Kidney (tissue), 14 donors: ENCODE measurements around the gene TMEM182. TPM values are rescaled to one million over a fixed set of nuclear protein-coding genes. Genes with fewer than 3 reads are reported as not detected.

Experiments used
- DNase-seq, 5 donors: peaks; one replicate each; pipeline ENCODE4 v3.0.0-alpha.2; 2013 to 2020
- FAIRE-seq: peaks from 2 replicates; lab custom pipeline; 2012; peaks lifted over from hg19 to GRCh38; lab: Jason Lieb, UNC
- H3K27ac ChIP-seq, 2 donors: one replicate each; pipeline ENCODE4 v1.7.0; 2013; ENCODE audit warnings: low read depth in 2 of 2, low read length in 2 of 2, inconsistent platforms in 1 of 2
- H3K27me3 ChIP-seq: one replicate; pipeline ENCODE4 v1.7.1; 2013; ENCODE audit warnings: low read length, inconsistent platforms; ENCODE audit not compliant: control insufficient read depth, insufficient read depth
- H3K36me3 ChIP-seq, 3 donors: one replicate each; pipeline versions ENCODE4 v1.7.0 to v1.7.1; 2013; ENCODE audit warnings: low read length in 3 of 3, control low read depth in 1 of 3, inconsistent platforms in 1 of 3; ENCODE audit not compliant: insufficient read depth in 3 of 3, control insufficient read depth in 2 of 3
- H3K4me1 ChIP-seq, 3 donors: one replicate each; pipeline versions ENCODE4 v1.7.0 to v1.7.1; 2013; ENCODE audit warnings: low read length in 3 of 3, inconsistent platforms in 1 of 3, low read depth in 1 of 3; ENCODE audit not compliant: control insufficient read depth in 2 of 3, insufficient read depth in 2 of 3
- H3K4me3 ChIP-seq, 3 donors: one replicate each; pipeline versions ENCODE4 v1.7.0 to v1.8.1; 2013; ENCODE audit warnings: low read length in 3 of 3, control low read depth in 1 of 3, inconsistent platforms in 1 of 3
- H3K9ac ChIP-seq, 3 donors: one replicate each; pipeline versions ENCODE4 v1.7.0 to v1.7.1; 2013; ENCODE audit warnings: low read length in 3 of 3, control low read depth in 1 of 3, inconsistent platforms in 1 of 3
- H3K9me3 ChIP-seq, 3 donors: one replicate each; pipeline versions ENCODE4 v1.7.0 to v1.7.1; 2013; ENCODE audit warnings: low read length in 3 of 3, control low read depth in 1 of 3, inconsistent platforms in 1 of 3; ENCODE audit not compliant: control insufficient read depth in 2 of 3, insufficient read depth in 1 of 3
- intact Hi-C: fragments of 100-400 bp; cut with DNase I; formaldehyde crosslinking; loops from one replicate; pipeline ENCODE4 v1.11.1; 2022
- polyA plus RNA-seq: library from polyadenylated mRNA; stranded (reverse); fragments of 350-450 nt; fragmentation: Illumina TruSeq; extraction: RNeasy Lipid Tissue Mini Kit (QIAGEN cat#74804); gene quantifications from one replicate; pipeline ENCODE4 v1.2.3, GENCODE V29; 2014; ENCODE audit warnings: low read depth, low replicate concordance; ENCODE audit not compliant: insufficient read depth
- total RNA-seq: library from RNA; stranded (reverse); fragmentation: NEBNext Ultra II Directional; extraction: Animal tissue kit (Norgen Biotek cat#: 25700); gene quantifications from one replicate; pipeline ENCODE4 v1.2.1, GENCODE V29; 2021
- TF ChIP-seq, protein P1 (sequence below): IDR thresholded peaks from 3 replicates; pipeline ENCODE4 v1.5.1; 2012; ENCODE audit warnings: mild to moderate bottlenecking, moderate library complexity, borderline replicate concordance; ENCODE audit not compliant: insufficient read depth; ENCODE audit errors: extremely low read depth
- donor health status: control.
- donor health status: control.
- donor health status: control.
- donor health status: control.
- donor health status: control.
- donor health status: DM: yes; HTN: yes; CAD: no.
- donor health status: Normal renal cell carcinoma (clear cell type).

TMEM182 gene
- total and polyA plus RNA-seq, 2 donors from 2014 or later: 4.2 to 6.5 TPM

- Histone ChIP-seq H3K9ac (no peak overlapping the region), H3K4me1 (no peaks in the 10 kb centered on the region), H3K27ac (no peak overlapping the region), H3K27me3 (no peaks in the 10 kb centered on the region), H3K9me3 (no peaks in the 10 kb centered on the region), H3K36me3 (peaks cover 2 to 21% (median 16%) of the 10 kb centered on the region in 3 donors), H3K4me3 (no peak overlapping the region)
- intact Hi-C loops: no loop called here
- TF ChIP-seq, protein P1, sequence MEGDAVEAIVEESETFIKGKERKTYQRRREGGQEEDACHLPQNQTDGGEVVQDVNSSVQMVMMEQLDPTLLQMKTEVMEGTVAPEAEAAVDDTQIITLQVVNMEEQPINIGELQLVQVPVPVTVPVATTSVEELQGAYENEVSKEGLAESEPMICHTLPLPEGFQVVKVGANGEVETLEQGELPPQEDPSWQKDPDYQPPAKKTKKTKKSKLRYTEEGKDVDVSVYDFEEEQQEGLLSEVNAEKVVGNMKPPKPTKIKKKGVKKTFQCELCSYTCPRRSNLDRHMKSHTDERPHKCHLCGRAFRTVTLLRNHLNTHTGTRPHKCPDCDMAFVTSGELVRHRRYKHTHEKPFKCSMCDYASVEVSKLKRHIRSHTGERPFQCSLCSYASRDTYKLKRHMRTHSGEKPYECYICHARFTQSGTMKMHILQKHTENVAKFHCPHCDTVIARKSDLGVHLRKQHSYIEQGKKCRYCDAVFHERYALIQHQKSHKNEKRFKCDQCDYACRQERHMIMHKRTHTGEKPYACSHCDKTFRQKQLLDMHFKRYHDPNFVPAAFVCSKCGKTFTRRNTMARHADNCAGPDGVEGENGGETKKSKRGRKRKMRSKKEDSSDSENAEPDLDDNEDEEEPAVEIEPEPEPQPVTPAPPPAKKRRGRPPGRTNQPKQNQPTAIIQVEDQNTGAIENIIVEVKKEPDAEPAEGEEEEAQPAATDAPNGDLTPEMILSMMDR: no peak
- peak in 1 of 5 donors; percentile 25 for DNase-seq
- no peak for FAIRE-seq
Observed at GRCh38 chr2:102724016-102724490, 37.8 kb upstream of the TMEM182 start.

- Histone ChIP-seq H3K4me3 (no peak overlapping the region), H3K9ac (no peak overlapping the region), H3K4me1 (no peaks in the 10 kb centered on the region), H3K9me3 (no peaks in the 10 kb centered on the region), H3K27me3 (no peaks in the 10 kb centered on the region), H3K36me3 (peaks cover 2 to 21% (median 15%) of the 10 kb centered on the region in 3 donors), H3K27ac (no peak overlapping the region)
- intact Hi-C loops: no loop called here
- DNase-seq (no peak), FAIRE-seq (no peak)
- TF ChIP-seq, protein P1: no peak
Observed at GRCh38 chr2:102724553-102724952, 37.3 kb upstream of the TMEM182 start.

GRCh38 chr2:102726128-102727087, 35.4 kb upstream of the TMEM182 start:
- no peak overlapping the region for H3K27ac ChIP-seq
- H3K4me1 ChIP-seq: no peaks in the 10 kb centered on the region
- DNase-seq: no peak
- TF ChIP-seq, protein P1: no peak
- no peak overlapping the region for H3K4me3 ChIP-seq
- peaks cover 2 to 8% (median 2%) of the 10 kb centered on the region in 3 donors for H3K36me3 ChIP-seq
- H3K27me3 ChIP-seq: no peaks in the 10 kb centered on the region
- no peaks in the 10 kb centered on the region for H3K9me3 ChIP-seq
- H3K9ac ChIP-seq: no peak overlapping the region
- intact Hi-C loops: no loop called here
- FAIRE-seq: no peak
